Subcutaneous adipose tissue (tissue), 4 donors: ENCODE results near the gene ARHGAP8. TPM values are rescaled to one million over a fixed set of nuclear protein-coding genes. Genes with fewer than 3 reads are reported as not detected.

Experiments used
- CTCF ChIP-seq: fragments of 450-650 bp; IDR thresholded peaks from one replicate; pipeline ENCODE4 v1.5.1; 2016; ENCODE audit warnings: low read depth, mild to moderate bottlenecking, control low read depth, antibody characterized with exemption, moderate library complexity
- total RNA-seq, 4 donors: library from RNA; depleted of rRNA; stranded (reverse); fragments of >200 nt; gene quantifications; one replicate each; pipeline ENCODE4 v1.1.0, GENCODE V29; 2016

Gene ARHGAP8
- total RNA-seq, 4 donors from 2014 or later, result 1.3 to 13.4 (median 2.4) TPM

DNA sequence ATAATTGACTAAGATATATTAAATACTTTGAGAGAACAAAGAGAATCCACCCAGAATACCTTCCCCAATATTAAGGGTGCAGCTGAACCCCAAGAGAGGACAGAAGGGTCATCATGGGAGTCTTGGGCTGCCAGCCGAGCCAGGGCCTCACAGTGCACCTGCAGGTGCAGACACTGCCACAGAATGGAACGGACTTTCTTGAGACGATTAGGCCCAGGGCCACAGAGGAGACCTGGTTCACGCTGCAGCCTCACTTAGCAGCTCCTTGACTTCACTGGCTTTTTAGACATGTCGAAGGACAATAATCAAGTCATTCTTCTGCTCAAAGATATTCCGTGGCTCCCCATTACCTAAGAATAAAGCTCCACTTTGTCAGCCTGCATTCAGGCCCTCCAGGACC is 156.9 kb downstream of the ARHGAP8 start:
- TF ChIP-seq CTCF, result no peak

Other genes with a start within 250 kb of the ARHGAP8 start
- 100 to 1,000 TPM in 1 of 4 donors, 10 to 100 TPM in 3; 14.3 to 152 (median 30.3) TPM for gene PRR5, start 50.4 kb upstream of the ARHGAP8 start, total RNA-seq